ENCODE results near the gene PRMT2. TPM values are rescaled to one million over a fixed set of nuclear protein-coding genes. Genes with fewer than 3 reads are reported as not detected.
"Not testable (repeated sequence)": the region's sequence is repeated elsewhere in the genome, so short reads cannot be mapped to it uniquely, and the experiment has no call there.

The PRMT2 gene
- total and polyA plus RNA-seq, 8 donors, result 91.7 to 153 (median 141) TPM

DNA sequence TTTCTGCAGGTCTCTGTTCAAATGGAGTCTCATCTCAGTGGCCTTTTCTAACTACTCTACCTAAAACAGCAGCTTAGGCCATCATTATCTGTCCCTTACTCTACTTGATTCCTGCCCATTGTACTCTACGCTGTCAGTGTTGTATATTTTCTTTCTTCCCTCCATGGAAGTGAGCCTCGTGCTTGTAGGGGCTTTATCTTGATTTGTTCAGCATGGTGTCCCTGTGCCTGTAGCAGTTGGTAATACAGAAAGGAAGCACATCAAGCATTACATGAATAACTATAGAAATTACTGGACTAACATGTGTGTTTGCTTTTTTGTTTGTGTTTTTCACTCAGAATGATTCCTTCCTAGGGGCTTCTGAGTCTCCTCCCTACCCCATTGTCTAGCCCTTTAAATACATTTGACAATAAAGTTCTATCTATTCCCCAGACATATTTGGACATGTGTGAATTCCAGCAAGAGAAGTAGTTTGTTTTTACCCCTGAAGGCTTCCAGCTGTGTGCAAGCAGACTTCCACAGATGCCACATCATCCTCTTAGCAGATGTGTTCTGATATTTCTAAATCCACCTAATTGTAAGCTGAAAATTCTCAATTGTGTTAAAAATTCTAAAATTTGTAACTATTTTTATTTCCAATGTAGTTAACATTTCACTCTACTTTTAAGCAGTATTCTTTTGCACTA, 40.3 kb downstream of the PRMT2 start:
- H3K27ac ChIP-seq, result no peak overlapping the region
- ATAC-seq, result no peak
- H3K4me3 ChIP-seq, result no peak overlapping the region
- TF ChIP-seq, protein P1, sequence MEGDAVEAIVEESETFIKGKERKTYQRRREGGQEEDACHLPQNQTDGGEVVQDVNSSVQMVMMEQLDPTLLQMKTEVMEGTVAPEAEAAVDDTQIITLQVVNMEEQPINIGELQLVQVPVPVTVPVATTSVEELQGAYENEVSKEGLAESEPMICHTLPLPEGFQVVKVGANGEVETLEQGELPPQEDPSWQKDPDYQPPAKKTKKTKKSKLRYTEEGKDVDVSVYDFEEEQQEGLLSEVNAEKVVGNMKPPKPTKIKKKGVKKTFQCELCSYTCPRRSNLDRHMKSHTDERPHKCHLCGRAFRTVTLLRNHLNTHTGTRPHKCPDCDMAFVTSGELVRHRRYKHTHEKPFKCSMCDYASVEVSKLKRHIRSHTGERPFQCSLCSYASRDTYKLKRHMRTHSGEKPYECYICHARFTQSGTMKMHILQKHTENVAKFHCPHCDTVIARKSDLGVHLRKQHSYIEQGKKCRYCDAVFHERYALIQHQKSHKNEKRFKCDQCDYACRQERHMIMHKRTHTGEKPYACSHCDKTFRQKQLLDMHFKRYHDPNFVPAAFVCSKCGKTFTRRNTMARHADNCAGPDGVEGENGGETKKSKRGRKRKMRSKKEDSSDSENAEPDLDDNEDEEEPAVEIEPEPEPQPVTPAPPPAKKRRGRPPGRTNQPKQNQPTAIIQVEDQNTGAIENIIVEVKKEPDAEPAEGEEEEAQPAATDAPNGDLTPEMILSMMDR (IDR thresholded peaks at IDR 0.05), result no peak
- H3K4me1 ChIP-seq, result no peaks in the 10 kb centered on the region
- H3K36me3 ChIP-seq, result no peaks in the 10 kb centered on the region
- no peaks in the 10 kb centered on the region for H3K9me3 ChIP-seq
- no peak for DNase-seq
- intact Hi-C loops (cut with DNase I), result no loop called here
- peaks cover 0 to 12% of the 10 kb centered on the region in 2 donors for H3K27me3 ChIP-seq

DNA sequence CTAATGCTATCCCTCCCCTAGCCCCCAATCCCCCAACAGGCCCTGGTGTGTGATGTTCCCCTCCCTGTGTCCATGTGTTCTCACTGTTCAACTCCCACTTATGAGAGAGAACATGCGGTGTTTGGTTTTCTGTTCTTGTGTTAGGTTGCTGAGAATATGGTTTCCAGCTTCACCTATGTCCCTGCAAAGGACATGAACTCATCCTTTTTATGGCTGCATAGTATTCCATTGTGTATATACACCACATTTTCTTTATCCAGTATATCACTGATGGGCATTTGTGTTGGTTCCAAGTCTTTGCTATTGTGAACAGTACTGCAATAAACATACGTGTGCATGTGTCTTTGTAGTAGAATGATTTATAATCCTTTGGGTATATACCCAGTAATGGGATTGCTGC, 41.1 kb downstream of the PRMT2 start:
- ATAC-seq; H3K36me3 ChIP-seq; intact Hi-C loops (cut with DNase I): not testable (repeated sequence)

DNA sequence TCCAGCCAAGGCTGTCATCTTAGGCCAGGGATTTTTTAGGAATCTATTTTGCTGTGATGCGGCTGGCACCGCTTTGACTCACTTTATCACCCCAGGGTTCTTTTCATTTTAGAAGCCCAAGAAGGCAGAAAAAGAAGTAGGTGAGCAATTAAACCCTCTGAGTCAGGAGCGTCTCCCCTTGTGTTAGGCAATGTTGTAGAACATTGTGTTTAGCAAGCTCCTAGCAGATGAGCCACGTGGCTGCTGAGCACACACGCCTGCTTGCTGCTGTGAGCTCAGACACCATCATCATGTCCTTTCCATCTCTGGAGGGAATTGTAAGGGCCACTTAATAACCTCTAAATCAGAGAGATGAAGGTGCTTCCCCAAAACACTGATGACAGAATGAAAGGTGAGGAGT, 46.1 kb downstream of the PRMT2 start:
- H3K27ac ChIP-seq; H3K36me3 ChIP-seq; DNase-seq; H3K4me1 ChIP-seq; H3K4me3 ChIP-seq; intact Hi-C loops (cut with DNase I); H3K9me3 ChIP-seq; ATAC-seq: not testable (repeated sequence)
- H3K27me3 ChIP-seq, result peaks cover 0 to 15% of the 10 kb centered on the region in 2 donors

More for the DNA sequence above, 41.1 kb downstream of the PRMT2 start:
- not testable (repeated sequence) for H3K27ac ChIP-seq, H3K4me1 ChIP-seq, H3K4me3 ChIP-seq, DNase-seq, H3K9me3 ChIP-seq
- peaks cover 0 to 10% of the 10 kb centered on the region in 2 donors for H3K27me3 ChIP-seq

DNA sequence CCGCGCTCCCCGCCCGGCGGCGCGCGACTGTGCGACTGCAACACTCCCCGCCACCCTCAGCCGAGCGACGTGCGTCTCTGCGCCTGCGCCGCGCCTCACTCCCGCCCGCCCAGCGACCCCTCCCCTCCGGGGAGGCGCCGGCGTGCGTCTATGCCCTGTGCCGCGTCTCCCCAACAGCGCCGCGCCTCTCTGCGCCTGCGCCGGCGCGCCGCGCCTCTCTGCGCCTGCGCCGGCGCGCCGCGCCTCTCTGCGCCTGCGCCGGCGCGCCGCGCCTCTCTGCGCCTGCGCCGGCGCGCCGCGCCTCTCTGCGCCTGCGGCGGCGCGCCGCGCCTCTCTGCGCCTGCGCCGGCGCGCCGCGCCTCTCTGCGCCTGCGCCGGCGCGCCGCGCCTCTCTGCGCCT, 63.2 kb downstream of the PRMT2 start:
- H3K27ac ChIP-seq; ATAC-seq; intact Hi-C loops (cut with DNase I); H3K4me1 ChIP-seq; H3K9me3 ChIP-seq; H3K27me3 ChIP-seq; H3K4me3 ChIP-seq; DNase-seq; H3K36me3 ChIP-seq: not testable (repeated sequence)

DNA sequence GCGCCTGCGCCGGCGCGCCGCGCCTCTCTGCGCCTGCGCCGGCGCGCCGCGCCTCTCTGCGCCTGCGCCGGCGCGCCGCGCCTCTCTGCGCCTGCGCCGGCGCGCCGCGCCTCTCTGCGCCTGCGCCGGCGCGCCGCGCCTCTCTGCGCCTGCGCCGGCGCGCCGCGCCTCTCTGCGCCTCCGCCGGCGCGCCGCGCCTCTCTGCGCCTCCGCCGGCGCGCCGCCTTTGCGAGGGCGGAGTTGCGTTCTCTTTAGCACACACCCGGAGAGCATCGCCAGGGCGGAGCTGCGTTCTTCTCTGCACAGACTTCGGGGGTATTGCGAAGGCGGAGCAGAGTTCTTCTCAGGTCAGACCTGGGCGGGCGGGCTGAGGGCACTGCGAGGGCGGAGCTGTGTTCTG, 63.6 kb downstream of the PRMT2 start:
- DNase-seq, result peak in 1 of 4 donors; percentile 53
- H3K9me3 ChIP-seq; ATAC-seq; intact Hi-C loops (cut with DNase I); H3K4me3 ChIP-seq; H3K27ac ChIP-seq; H3K36me3 ChIP-seq; H3K27me3 ChIP-seq; H3K4me1 ChIP-seq: not testable (repeated sequence)

Other genes with a start within 250 kb of the PRMT2 start
- gene DIP2A, start 176.8 kb upstream of the PRMT2 start, total RNA-seq, result 10 to 100 TPM; 31.5 to 33.2 TPM
- 10 to 100 TPM; 54.5 to 75.3 (median 65.4) TPM for gene DIP2A, start 176.8 kb upstream of the PRMT2 start, polyA plus RNA-seq (ENCODE audit: insufficient read length in 6 of 6)
- 1 to 10 TPM; 2.0 to 2.3 TPM for gene S100B, start 30.6 kb upstream of the PRMT2 start, total RNA-seq
- gene S100B, start 30.6 kb upstream of the PRMT2 start, polyA plus RNA-seq (ENCODE audit: insufficient read length in 6 of 6), result 1 to 10 TPM; 1.4 to 3.5 (median 1.9) TPM

All from left lung (tissue), 10 donors.